Keratinocyte (primary cell): ENCODE data around the gene CNNM1. TPM values are rescaled to one million over a fixed set of nuclear protein-coding genes. Genes with fewer than 3 reads are reported as not detected.

ENCODE experiments used
- DNase-seq: peaks from one replicate; pipeline ENCODE4 v3.0.0-alpha.2; 2011; ENCODE audit warnings: low read depth, missing footprints, low spot score
- FAIRE-seq: peaks from 2 replicates; lab custom pipeline; 2011; peaks lifted over from hg19 to GRCh38; lab: Jason Lieb, UNC
- H2AFZ ChIP-seq: 2 replicates; pipeline ENCODE4 v1.6.0; 2012; ENCODE audit warnings: low read length, control low read depth, inconsistent platforms; ENCODE audit not compliant: control insufficient read depth
- H3K27ac ChIP-seq: 2 replicates; pipeline ENCODE4 v1.5.1; 2011; ENCODE audit warnings: low read length; ENCODE audit not compliant: control insufficient read depth, insufficient read depth
- H3K27me3 ChIP-seq: 3 replicates; pipeline ENCODE4 v1.6.0; 2011; ENCODE audit warnings: low read length; ENCODE audit not compliant: control insufficient read depth, insufficient read depth; ENCODE audit errors: extremely low read depth
- H3K36me3 ChIP-seq, 2 experiments: 2 replicates in 1 of 2; 3 replicates in 1 of 2; pipeline ENCODE4 v1.5.1; 2011; ENCODE audit warnings: low read length in 2 of 2, mild to moderate bottlenecking in 1 of 2; ENCODE audit not compliant: control insufficient read depth in 2 of 2, insufficient read depth in 2 of 2; ENCODE audit errors: extremely low read depth in 1 of 2
- H3K4me1 ChIP-seq: 3 replicates; pipeline ENCODE4 v1.5.1; 2011; ENCODE audit warnings: low read length; ENCODE audit not compliant: control insufficient read depth, insufficient read depth; ENCODE audit errors: extremely low read depth
- H3K4me2 ChIP-seq: 3 replicates; pipeline ENCODE4 v1.6.0; 2011; ENCODE audit warnings: low read depth, low read length; ENCODE audit not compliant: control insufficient read depth, insufficient read depth; ENCODE audit errors: extremely low read depth
- H3K4me3 ChIP-seq, 3 experiments: fragments of 200-600 bp in 1 of 3; sonication (generic) in 1 of 3; 2 replicates in 2 of 3; 3 replicates in 1 of 3; pipeline ENCODE4 v1.5.1; 2011 to 2016; ENCODE audit warnings: low read length in 3 of 3, mild to moderate bottlenecking in 3 of 3, control low read depth in 2 of 3, inconsistent platforms in 1 of 3, low read depth in 1 of 3, mixed read lengths in 1 of 3, mixed run types in 1 of 3, moderate library complexity in 1 of 3; ENCODE audit not compliant: control insufficient read depth in 2 of 3, insufficient read depth in 2 of 3; ENCODE audit errors: extremely low read depth in 1 of 3
- H3K79me2 ChIP-seq: 2 replicates; pipeline ENCODE4 v1.6.0; 2012; ENCODE audit warnings: low read length; ENCODE audit not compliant: control insufficient read depth, insufficient read depth
- H3K9ac ChIP-seq: 3 replicates; pipeline ENCODE4 v1.6.0; 2011; ENCODE audit warnings: low read length; ENCODE audit not compliant: control insufficient read depth, insufficient read depth; ENCODE audit errors: extremely low read depth
- H3K9me1 ChIP-seq: 3 replicates; pipeline ENCODE4 v1.6.0; 2011; ENCODE audit warnings: low read length; ENCODE audit not compliant: control insufficient read depth, insufficient read depth; ENCODE audit errors: extremely low read depth
- H3K9me3 ChIP-seq: 2 replicates; pipeline ENCODE4 v1.5.1; 2012; ENCODE audit warnings: low read depth, low read length; ENCODE audit not compliant: control insufficient read depth
- H4K20me1 ChIP-seq: 3 replicates; pipeline ENCODE4 v1.6.0; 2011; ENCODE audit warnings: low read length; ENCODE audit not compliant: control insufficient read depth, insufficient read depth; ENCODE audit errors: extremely low read depth
- EZH2 ChIP-seq: IDR thresholded peaks from one replicate; pipeline ENCODE4 v1.6.1; 2012; ENCODE audit warnings: inconsistent platforms, mild to moderate bottlenecking, low read length, moderate library complexity
- dilution Hi-C: fragments of 300-500 bp; cut with MboI; formaldehyde crosslinking; loops from one replicate; pipeline ENCODE4 v1.7.0; 2020; ENCODE audit warnings: low sequenced_read_pairs; ENCODE audit not compliant: extremely low pct_ligation_motif_present
- polyA plus RNA-seq, 5 experiments: library from polyadenylated mRNA; depleted of rRNA in 3 of 5; stranded (reverse) in 3 of 5; stranded (forward) in 1 of 5; unstranded in 1 of 5; fragments of >200 nt; gene quantifications; 1 replicate in 1 of 5; 2 replicates in 3 of 5; 3 replicates in 1 of 5; pipeline versions ENCODE4 v1.2.1 to v1.2.3, GENCODE V29; 2011 to 2012; ENCODE audit warnings: missing spikeins in 2 of 5, low read depth in 1 of 5, low replicate concordance in 1 of 5
- TF ChIP-seq, protein P1 (sequence below), 3 experiments: IDR thresholded peaks in 1 of 3; conservative IDR thresholded peaks in 1 of 3; optimal IDR thresholded peaks in 1 of 3; 2 replicates in 2 of 3; 3 replicates in 1 of 3; pipeline versions ENCODE3 to v1.5.1; 2011; ENCODE audit warnings: low read length in 3 of 3, mild to moderate bottlenecking in 3 of 3, moderate library complexity in 2 of 3, control low read depth in 1 of 3, inconsistent platforms in 1 of 3; ENCODE audit not compliant: insufficient read depth in 2 of 3; ENCODE audit errors: extremely low read depth in 1 of 3

The CNNM1 gene
- polyA plus RNA-seq, 1 donor (not counting 4 experiments of a cell fraction or from before 2014, with no cell fraction given), result 0.83 TPM

DNA sequence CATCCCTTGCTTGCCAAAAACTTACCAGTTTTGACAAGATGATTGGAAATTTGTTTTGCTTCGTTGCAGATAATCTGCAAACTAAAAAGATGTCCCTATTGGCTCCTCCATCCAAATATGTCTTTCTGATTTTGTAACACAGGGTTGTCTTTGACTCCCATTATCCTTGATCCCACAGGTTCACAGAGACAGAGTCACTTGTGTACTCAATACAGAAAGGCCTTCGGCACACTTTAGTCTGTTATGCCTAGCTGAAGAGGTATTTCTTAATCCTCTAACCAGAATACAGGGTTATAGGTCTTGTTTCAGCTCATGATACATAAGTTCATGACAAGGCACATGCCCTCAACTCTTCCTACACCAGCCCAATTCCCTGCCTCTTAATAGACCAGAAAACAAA is 10.7 kb upstream of the CNNM1 start:
- Histone ChIP-seq H3K9me1 (no peaks in the 10 kb centered on the region), H3K36me3 (no peaks in the 10 kb centered on the region), H4K20me1 (no peaks in the 10 kb centered on the region), H3K27me3 (no peaks in the 10 kb centered on the region), H3K27ac (no peak overlapping the region), H3K9ac (no peak overlapping the region), H3K4me2 (no peak overlapping the region), H2AFZ (no peak overlapping the region), H3K79me2 (no peaks in the 10 kb centered on the region), H3K4me3 (no peak overlapping the region), H3K4me1 (no peaks in the 10 kb centered on the region), H3K9me3 (no peaks in the 10 kb centered on the region)
- dilution Hi-C loops, result no loop called here
- FAIRE-seq, result no peak
- no peak for DNase-seq
- no peak for TF ChIP-seq EZH2
- TF ChIP-seq, protein P1, sequence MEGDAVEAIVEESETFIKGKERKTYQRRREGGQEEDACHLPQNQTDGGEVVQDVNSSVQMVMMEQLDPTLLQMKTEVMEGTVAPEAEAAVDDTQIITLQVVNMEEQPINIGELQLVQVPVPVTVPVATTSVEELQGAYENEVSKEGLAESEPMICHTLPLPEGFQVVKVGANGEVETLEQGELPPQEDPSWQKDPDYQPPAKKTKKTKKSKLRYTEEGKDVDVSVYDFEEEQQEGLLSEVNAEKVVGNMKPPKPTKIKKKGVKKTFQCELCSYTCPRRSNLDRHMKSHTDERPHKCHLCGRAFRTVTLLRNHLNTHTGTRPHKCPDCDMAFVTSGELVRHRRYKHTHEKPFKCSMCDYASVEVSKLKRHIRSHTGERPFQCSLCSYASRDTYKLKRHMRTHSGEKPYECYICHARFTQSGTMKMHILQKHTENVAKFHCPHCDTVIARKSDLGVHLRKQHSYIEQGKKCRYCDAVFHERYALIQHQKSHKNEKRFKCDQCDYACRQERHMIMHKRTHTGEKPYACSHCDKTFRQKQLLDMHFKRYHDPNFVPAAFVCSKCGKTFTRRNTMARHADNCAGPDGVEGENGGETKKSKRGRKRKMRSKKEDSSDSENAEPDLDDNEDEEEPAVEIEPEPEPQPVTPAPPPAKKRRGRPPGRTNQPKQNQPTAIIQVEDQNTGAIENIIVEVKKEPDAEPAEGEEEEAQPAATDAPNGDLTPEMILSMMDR (optimal IDR thresholded peaks at IDR 0.05 in 1 of 3, IDR thresholded peaks at IDR 0.05 in 1 of 3, conservative IDR thresholded peaks at IDR 0.05 in 1 of 3; ENCODE audit: extremely low read depth in 1 of 3, insufficient read depth in 2 of 3, low read length in 3 of 3), result no peak

DNA sequence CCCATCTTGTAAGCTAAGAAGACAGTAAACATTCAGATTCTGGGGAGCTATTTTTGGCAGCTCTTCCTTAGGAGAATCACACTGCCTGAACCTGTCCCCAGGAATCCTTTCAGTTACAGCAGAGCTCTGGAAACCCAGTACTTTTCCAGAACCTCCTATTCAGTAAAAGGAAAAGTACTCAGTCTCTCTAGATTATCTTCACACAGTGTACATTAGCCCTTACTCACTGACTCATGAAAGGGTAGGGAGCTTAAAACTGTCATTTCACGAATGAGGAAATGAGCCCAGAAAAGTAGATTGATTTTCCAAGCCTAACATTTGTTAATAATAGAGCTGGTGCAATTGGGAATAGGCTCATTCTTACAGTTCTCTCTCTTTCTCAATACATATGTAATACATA is 3.9 kb upstream of the CNNM1 start:
- TF ChIP-seq EZH2, result no peak
- TF ChIP-seq, protein P1 (optimal IDR thresholded peaks at IDR 0.05 in 1 of 3, IDR thresholded peaks at IDR 0.05 in 1 of 3, conservative IDR thresholded peaks at IDR 0.05 in 1 of 3; ENCODE audit: extremely low read depth in 1 of 3, insufficient read depth in 2 of 3, low read length in 3 of 3), result no peak
- peaks cover 8% of the 10 kb centered on the region for H3K4me1 ChIP-seq
- H4K20me1 ChIP-seq, result no peaks in the 10 kb centered on the region
- H3K27me3 ChIP-seq, result peaks cover 3% of the 10 kb centered on the region
- DNase-seq (no peak), FAIRE-seq (no peak)
- peak overlapping the region; percentile 6 for H2AFZ ChIP-seq
- H3K4me3 ChIP-seq, result no peak overlapping the region
- no peaks in the 10 kb centered on the region for H3K79me2 ChIP-seq
- dilution Hi-C loops, result no loop called here
- no peaks in the 10 kb centered on the region for H3K9me3 ChIP-seq
- H3K9me1 ChIP-seq, result no peaks in the 10 kb centered on the region
- H3K27ac ChIP-seq, result no peak overlapping the region
- no peak overlapping the region for H3K9ac ChIP-seq
- no peak overlapping the region for H3K4me2 ChIP-seq
- H3K36me3 ChIP-seq, result no peaks in the 10 kb centered on the region
